NCI-H2196 (cell line): ENCODE results near the gene UBE2G2.

Source experiments
- DNase-seq: peaks from one replicate; lab custom pipeline; 2025; ENCODE audit not compliant: unreplicated experiment; lab: John Stamatoyannopoulos, UW

The UBE2G2 gene

GRCh38 chr21:44801468-44802395, at the start of gene UBE2G2:
UBE2G2 (minus strand) TSS chr21:44801820; CDS start chr21:44801748, 72 bp downstream.
- peak; percentile 79 for DNase-seq

GRCh38 chr21:44850905-44851657, 49.5 kb upstream of the UBE2G2 start:
- DNase-seq = no peak

DNA sequence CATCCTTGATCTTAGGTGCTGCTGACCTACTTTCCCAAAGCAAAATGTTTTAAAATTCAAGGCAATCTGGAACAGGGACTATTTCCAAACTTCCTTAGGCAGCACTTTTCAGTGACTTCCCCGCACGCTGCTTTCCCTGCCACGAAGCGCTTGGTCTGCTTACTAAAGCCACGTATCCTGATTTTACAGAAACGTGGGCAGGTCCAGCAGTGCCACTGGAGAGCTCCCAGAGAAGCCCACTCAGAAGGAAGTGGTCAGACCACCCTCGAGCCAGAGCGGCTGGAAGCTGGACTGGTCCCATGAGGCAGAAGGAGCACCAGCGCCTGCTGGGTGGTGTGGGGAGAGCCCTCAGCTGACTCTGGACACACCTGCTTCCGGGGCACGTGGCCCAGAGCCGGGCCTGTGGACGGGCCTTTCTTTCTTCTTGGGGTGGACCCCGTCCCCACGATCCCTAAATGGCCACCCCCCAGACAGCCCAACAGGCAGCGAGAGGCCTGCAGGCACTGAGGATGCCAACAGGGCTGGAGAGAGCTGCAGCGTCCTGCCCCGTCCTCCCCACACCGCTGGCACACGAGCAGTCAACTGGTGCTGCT, 48.7 kb upstream of the UBE2G2 start:
- no peak for DNase-seq

DNA sequence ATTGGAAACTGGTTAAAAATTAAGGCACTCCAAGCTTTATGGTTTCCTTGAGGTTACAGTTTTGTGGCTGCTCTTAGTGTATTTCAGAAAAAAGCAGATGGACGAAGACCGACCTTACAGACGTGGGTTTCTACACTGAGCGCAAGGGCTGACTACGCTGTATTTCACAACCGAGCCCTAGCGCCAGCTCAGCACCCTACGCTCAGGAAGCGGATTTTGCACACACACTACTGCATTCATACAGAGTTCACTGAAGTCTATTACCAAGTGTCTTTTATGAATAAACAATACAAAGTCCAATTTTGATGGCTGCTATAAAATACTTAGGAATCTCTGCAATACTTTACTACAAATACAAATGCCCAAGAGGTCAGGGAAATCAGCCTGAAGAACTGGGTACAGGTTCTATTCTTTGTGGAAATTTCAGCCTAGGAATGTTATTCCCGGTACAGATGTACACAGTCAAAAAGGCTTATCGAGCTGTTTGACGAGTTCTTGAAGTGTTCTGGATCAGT, 48.1 kb upstream of the UBE2G2 start:
- no peak for DNase-seq

DNA sequence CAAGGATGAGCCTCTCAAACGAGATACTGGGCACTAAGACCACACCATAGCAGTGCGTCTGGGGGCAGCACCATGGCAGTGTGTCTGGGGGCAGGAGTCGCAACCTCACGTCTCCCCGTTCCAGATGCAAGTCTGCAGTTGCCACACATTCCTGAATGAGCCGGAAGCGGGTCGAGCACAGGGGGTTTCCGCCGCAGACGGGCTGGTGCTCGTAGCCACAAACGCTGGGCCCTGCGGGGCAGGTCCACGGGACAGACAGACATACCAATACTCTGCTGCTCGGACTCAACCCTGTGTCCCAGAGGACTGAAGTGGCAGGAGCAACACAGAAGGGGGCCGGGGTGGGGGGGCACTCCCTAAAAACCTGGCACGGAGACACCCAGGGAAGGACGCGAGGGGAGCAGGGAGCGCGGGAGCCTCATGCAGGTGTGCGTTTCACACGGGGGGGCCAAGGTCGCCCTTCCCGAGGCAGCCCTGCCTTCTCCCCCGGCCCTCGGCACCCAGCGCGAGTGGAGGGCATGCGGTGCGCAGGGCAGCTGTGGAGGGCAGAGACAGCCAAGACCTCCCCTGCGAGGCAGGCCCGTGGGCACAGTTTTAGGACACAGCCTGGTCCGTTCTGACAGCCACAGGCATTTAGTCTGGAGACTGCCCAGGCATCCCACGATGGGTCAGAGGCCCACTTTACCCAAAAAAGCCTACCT, 47.4 kb upstream of the UBE2G2 start:
- DNase-seq = no peak

DNA sequence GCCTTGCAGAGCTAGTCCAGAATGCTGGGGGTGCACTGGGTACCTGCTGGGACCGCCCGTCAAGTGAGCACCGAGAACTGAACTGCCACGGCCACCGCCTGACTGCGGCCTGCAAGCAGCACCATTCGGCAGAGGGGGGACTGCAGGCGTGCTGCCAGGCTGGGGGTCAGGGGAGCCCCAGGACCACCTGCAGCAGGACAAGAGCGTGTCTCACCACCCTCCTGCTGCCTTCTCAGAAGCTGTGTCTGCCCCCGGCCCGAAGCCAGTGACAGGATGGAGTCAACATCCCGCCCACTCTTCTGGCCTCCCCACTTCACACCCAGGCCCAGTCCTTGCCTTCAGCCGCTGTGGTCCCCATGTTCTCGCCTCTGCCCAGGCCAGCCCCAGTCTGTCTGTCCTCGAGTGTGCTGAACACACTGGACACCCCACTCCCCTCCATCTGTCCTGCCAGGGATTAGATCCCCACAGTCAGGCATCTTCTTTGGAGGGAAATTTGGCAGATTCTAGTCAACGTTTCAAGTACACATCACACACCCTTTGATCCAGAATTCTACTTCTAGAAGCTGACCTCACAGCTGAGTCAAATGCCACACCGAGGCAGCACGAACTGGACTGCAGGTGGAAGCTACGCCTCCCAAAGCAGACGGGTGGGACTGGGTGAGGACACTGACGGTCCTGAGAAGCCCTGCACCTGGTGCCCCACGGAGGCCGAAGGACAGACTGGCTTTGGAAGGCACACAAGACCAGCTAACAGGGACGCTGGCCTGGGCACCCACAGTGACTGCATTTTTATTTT, 45.8 kb upstream of the UBE2G2 start:
- no peak for DNase-seq

- DNase-seq = no peak
Measured at GRCh38 chr21:44846485-44847260, 45.1 kb upstream of the UBE2G2 start.

- no peak for DNase-seq
Measured at GRCh38 chr21:44846224-44846484, 44.5 kb upstream of the UBE2G2 start.

DNA sequence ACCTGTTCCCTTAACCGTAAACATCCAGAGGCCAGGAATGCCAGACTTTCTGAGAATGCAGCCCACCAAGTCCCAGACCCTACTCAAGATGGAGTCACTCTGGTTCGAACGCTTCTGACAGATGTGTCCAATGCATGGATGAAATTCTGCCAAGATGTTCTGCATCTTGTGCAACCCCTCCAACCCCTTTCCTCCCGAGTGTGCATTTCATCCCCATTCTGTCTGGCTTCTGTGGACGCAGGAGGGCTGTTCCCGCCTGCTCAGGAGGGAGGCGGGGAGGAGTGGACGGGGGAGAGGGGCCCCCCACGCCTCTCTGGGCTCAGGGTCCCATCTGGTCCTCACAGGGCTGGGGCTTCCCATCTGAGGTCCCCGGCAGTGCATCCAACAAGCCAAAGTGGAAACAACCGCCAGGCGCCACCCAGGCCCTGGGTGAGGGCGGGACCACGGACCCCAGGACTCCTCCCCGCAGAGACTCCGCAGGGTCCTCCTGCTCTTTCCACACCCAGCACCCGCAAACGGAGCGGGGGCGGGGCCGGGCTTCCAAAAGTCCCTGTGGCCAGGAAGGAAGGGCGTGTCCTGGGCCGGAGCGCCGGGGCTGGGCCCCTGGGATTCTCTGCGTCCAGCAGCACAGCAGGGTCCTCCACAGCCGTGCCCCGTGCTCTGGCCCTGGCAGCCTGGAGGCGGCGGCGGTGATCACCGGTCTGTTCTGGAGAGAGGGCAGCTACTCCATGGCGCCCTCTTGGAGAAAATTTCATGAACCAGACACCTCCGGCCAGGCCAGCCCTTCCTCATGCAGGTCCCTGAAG, 44.0 kb upstream of the UBE2G2 start:
- no peak for DNase-seq

DNA sequence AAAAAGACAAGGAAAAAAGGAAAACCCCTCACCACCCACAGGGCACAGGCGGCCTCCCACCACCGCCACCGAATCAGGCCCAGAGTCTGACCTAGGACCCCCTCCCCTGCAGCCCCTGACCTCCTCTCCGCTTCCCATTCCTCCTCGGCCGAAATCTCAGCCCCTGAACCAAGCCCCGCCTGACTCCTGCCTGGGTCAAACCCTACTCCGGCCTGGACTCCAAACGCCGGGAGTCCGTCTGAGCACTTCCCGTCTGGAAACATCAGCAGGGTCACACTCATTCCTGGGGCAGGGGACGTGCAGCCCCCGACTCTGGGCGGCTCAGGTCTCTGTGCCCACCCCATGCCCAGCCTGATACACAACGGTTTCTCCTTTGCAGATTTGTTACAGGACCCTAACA, 42.6 kb upstream of the UBE2G2 start:
- no peak for DNase-seq

- DNase-seq = no peak
Measured at GRCh38 chr21:44842721-44843445, 41.3 kb upstream of the UBE2G2 start.

GRCh38 chr21:44842087-44842486, 40.5 kb upstream of the UBE2G2 start:
- DNase-seq = no peak

GRCh38 chr21:44840771-44841170, 39.2 kb upstream of the UBE2G2 start:
- no peak for DNase-seq

DNA sequence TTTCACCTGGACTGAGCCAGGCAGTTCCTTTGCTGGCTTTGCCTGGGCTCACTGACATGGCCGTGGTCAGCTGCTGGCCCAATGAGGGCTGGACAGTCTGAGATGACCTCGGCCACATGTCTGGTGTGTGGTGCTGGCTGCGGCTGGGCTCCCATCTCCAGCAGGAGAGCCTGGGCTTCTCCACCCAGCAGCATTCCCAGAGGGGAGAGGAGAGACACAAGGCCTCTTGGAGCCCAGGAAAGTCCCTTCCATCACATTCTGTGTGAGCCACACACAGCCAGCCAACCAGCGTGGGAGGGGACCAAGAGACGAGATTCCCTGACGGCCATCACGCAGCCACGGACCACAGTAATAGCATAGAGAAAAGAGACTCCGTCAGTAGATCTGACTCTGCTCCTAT, 37.3 kb upstream of the UBE2G2 start:
- no peak for DNase-seq

DNA sequence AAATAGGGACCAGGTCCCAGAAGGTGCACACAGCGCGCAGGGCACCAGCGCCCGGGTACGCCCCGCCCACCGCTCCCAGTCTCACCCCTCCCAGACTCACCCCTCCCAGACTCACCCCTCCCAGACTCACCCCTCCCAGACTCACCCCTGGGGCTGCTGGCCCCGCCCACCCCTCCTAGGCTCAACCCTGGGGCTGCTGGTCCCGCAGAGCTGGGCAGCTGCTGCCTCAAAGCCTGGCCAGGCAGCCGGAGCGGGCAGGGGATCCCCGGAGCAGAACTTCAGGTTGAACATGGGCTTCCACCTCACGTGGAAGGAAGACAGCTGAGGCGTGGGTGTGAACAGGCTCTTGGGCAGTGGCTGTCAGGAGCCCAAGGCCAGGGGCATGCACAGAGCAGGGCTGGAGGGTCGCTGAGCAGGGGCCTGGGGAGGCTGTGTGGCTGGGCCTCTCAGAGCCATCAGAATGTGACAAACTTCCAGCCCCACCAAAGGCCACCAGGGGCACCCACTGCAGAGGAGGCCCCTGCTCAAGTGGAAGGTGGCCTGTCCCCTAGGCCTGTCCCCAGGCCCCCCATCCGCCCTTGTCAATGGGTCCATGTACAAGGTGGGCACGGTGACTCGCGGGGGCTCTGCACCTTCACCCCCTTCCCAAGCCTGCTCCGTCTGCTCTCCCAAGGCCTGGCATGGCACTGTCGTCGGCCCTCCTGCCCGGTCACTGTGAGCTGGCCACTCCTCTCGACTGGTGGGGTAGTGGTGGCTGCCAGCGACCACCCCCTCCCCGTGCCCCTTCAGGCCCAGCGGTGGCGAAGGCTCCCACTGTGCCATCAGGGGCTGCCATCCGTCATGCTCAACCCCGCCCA, 36.6 kb upstream of the UBE2G2 start:
- no peak for DNase-seq

- no peak for DNase-seq
Measured at GRCh38 chr21:44837537-44837936, 35.9 kb upstream of the UBE2G2 start.
